Jurkat, Clone E6-1 (cell line): ENCODE data around the gene GPR132.

Source experiments
- DNase-seq: peaks from one replicate; pipeline ENCODE4 v3.0.0-alpha.2; 2011; ENCODE audit warnings: low read depth, low spot score
- H3K4me3 ChIP-seq: 2 replicates; pipeline ENCODE4 v1.5.1; 2011; ENCODE audit warnings: mild to moderate bottlenecking, low read length, control low read depth, moderate library complexity

GPR132 gene

DNA sequence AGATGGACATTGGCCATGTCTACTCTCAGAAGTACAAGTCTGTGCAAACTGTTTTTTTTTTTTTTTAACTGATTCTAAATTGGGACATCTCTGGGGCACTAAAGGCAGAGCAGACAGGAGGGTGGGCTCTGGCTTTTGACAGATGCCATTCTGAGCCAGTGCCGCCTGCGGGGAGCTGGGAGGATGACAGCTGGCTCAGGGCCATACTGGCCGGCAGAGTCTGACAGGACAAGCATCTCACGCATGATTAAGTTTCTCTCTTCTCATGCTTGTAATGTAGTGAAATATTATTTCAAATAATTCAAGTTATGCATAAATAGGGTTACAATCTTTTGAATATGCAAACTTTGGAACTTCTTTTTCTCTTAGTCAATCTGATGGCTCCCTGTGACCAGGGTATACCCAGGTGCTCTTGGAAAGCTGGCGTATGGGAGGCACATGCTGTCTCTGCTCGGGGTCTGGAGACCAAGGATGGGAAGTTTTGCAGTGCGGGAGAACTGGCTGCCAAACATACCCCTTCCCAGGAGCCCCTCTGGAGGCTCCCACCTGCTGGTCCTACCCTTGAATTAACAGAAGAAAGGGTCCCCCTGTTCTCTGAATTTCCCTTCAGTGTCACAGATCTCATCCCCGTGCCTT, 52.0 kb downstream of the GPR132 start:
- no peak overlapping the region for H3K4me3 ChIP-seq
- DNase-seq: no peak

GRCh38 chr14:105012171-105012985, 52.9 kb downstream of the GPR132 start:
- H3K4me3 ChIP-seq: no peak overlapping the region
- no peak for DNase-seq

DNA sequence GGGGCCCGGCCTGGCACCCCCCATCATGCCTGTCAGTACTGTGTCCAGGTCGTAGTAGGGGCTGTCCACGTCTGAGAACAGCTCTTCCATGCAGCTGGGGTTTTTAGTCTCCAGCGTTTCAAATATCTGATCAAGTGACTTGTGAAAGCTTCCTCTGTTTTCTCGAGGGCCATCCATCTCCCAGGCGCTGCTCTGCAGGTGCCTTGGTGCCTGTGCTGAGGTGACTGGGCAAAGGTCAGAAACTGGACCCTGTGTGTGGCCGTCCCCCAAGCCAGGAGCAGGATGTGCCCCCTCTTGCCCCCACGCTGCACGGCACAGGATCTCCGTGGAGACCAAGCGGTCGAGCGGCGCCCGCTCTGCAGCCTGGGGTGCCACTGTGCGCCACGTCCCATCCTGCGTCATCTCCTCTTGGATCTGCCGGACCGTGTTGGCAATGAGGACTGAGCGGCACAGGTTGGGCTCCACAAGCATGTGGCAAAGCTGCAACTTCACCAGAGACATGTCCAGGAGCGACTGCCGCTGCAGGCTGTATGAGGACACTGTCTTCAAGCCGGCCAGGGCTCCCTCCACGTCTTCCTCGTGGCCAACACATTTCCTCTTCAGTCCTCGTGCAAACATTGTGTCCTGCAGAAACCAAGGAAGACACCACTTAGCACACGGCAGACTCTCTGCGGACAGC, 53.8 kb downstream of the GPR132 start:
- H3K4me3 ChIP-seq: no peak overlapping the region
- DNase-seq: no peak

DNA sequence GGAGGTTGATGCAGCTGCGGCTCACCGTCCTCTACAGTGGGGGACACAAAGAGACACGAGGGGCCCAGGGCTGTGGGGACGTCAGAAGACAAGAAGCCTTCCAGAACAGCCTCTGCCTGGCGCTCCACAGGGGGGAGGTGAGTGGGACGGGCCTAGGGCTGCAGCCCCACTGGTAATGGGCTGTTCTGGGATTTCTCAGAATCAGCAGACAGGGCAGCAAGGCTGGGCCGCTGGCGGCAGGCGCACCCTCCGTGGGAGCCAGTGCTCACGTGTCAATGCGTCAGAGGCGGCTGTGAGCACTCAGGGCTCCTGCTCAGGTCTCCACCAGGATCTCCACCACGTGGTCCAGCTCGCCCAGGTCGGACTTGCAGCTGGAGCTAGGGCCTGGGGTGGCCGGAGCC, 54.3 kb downstream of the GPR132 start:
- no peak overlapping the region for H3K4me3 ChIP-seq
- no peak for DNase-seq

DNA sequence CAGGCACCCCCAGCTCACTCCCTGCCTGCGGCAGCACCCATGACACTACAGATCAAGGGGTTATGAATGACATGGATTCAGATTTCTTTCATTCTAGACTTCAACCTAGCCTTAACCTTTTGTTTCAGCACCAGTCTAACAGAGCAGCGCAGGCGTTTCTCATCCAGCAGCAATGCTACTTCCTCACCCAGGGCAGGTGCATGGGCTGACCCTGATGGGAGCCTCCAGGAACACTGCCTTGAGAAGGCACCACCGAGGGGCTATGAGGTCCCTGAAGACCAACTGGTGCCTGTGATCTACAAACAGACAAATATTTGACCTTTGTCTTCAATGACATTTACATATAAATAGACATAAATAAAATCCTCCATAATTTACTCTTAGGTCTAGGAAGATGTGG, 55.1 kb downstream of the GPR132 start:
- DNase-seq: no peak
- no peak overlapping the region for H3K4me3 ChIP-seq

DNA sequence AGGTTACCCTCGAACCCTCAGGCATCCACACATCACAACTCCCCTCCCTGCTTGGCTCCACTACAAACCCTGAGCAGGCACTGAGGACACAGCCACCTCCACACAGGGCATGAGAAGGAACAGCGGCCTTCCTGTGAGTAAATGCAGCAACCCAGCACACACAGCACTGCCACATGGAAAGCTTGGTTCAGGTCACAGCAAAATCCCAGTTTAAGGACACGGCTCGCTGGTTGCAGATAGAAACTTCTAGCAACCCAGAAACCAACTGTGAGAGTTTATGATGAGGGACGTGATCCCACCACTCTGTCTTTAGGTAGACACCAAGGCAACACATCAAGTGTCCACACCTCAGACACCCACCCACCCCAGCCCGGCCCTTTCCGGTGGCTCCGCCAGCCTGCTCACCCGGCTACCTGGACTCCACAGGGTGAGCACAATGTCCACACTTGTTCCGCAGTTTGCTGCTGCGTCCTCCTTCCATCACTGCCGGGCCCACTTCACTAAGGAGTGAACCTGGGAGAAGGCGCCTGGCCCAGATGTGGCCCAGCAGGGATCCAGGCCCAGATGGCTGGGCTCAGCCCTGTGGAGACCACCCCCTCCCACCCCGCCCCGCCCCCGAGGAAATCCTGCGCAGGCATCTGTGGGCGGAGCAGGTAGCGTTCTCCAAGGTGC, 57.5 kb downstream of the GPR132 start:
- no peak for DNase-seq
- H3K4me3 ChIP-seq: no peak overlapping the region

DNA sequence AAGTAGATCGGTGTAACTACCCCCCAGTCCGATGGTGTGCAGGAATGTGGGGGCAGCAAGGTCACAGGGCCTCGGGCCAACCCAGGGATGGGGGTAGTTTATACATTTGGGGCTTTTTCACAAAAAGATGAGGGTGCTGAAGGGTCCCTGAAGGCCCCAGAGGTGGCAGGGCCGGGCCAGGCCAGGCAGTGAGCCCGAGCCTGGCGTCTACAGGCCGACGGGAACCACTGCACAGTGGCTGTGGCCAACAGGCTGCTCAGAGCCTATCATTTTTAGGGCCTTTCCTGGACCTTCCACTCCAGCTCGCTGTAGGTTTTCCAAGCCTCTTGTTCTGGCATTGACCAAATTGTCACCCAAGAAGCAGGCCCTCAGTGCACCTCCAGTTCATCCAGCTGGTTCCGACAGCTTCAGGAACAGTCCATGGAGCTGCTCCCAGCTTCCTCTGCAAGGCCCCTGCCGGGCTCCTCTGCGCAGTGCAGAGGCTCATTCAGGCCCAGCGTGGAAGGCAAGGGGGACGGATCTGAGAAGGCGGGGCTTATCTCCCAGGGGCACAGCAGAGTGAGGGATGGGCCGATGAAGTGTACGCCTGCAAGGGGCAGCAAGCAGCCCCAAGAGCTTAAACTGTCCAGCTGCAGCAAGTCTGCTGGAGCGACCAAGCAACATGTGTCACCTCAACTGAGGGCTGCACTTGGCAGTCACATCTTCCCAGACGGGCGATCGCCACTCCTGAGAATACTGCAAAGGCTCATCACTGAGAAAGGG, 58.2 kb downstream of the GPR132 start:
- no peak overlapping the region for H3K4me3 ChIP-seq
- DNase-seq: no peak

DNA sequence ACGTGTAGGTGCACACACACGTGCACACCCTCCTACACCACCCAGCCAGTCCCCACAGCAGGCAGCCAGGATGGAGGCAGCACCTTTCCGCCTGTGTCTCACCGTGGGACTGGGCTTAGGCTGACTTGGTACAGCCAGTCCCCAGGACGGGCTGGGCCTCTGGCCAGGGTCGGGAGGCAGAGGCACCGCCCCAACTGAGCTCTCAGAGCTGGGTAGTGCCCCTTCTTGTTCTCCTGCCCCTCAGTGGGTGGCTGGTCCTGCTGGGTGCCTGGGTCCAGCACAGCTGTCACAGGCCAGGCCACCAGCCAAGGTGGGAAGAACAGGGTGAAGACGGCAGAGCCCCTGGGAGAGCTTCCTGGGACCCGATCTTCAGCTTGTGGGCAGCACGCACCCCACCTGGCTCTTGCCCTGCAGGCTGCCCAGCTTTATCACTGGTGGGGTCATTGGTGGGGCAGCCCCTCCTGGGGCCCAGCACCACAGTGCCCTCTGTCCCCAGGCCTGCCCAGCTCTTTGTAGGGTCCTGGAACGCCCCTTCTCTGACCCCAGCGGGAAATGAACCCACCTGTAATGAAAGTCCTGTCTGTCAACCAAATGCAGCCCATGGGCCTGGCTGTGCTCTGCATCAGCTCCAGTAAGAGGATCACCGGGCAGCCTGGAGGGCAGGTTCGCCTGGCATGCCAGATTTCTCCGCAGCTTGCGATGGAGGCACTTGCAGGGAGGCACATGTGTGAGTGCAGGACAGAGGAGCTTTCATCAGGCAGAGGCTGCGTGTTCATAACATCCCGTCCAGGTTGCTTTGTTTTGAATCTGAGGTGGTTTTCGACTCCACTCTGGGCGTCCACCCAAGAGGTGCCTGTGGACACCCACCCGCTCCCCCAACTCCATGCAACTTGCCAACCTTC, 59.0 kb downstream of the GPR132 start:
- no peak overlapping the region for H3K4me3 ChIP-seq
- DNase-seq: no peak

- no peak for DNase-seq
- no peak overlapping the region for H3K4me3 ChIP-seq
Observed at GRCh38 chr14:105005329-105005928, 59.8 kb downstream of the GPR132 start.
